TTC549 (cell line): ENCODE measurements around the gene DDX42.

Experiments
- FAIRE-seq: peaks from 2 replicates; lab custom pipeline; 2012; peaks lifted over from hg19 to GRCh38; lab: Jason Lieb, UNC

The DDX42 gene

GRCh38 chr17:63822537-63822936, 48.6 kb downstream of the DDX42 start:
- FAIRE-seq: no peak

GRCh38 chr17:63823659-63824331, 49.8 kb downstream of the DDX42 start:
- FAIRE-seq: no peak

DNA sequence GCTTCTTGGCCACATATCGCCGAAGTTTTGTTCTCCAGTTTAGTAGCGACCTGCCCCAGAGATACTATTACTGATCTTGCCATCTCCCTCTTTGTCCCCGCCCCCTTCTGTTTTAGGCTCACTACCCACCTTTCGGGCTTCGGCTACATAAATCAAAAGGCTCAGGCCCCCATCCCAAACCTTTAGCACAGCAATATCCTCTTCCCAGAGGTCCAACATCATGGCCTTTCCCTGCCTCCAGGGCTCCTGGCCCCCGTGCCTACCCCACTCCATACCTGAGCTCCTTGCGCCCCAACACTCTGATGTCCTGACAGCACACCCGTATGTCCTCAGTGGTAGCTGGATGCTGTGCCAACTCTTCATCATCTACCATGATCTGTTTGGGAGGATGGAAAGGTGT, 50.4 kb downstream of the DDX42 start:
- no peak for FAIRE-seq

- FAIRE-seq: no peak
Observed at GRCh38 chr17:63826468-63827001, 52.6 kb downstream of the DDX42 start.

DNA sequence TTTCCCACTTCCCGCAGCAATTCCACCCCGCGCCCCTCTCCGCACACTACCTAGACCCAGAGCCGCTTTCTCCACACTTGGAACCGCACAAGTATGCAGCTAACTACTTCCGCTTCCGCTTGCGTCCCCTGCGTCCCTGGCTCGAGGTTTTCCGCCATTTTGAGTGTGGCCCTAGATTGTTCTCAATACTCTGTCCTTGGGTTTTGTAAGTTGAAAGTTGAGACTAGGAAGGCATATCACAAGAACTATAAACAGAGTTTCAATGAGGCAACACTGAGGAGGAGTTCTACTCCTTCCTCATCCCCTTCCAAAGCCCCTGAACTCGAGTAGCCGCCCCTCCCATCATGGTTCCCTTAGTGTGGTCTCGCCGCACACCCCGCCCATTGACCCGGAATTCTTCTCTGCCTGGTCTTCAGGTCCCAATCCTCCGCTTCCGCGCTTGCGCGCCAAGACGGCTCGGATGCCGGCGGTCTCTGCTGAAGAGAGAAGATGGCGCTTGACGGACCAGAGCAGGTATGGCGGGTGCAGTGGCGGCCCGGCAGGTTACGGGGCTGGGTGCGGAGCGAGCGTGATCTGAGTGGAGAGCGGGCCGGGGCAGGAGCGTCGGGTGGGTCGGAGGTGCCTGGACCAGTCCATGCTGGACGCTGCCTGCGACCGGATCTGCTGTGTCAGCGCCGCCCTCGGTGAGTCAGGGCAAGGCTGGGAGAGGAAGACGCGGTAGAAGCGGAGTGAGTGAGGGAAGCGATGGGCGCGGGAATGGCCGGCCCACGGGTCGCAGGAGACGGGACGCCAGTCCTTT, 53.2 kb downstream of the DDX42 start, which contains the start of the genes FTSJ3 and PSMC5:
TSS of gene FTSJ3 (minus strand) at position 662 of the 799 bp plus-strand sequence. CDS start 761 bp downstream, outside the sequence.
TSS of gene PSMC5 (plus strand) at position 430 of the 799 bp plus-strand sequence. CDS start at position 490, 60 bp downstream.
- no peak for FAIRE-seq

- FAIRE-seq: no peak
Observed at GRCh38 chr17:63827801-63828221, 53.8 kb downstream of the DDX42 start.

GRCh38 chr17:63828936-63829335, 55.0 kb downstream of the DDX42 start:
- no peak for FAIRE-seq

DNA sequence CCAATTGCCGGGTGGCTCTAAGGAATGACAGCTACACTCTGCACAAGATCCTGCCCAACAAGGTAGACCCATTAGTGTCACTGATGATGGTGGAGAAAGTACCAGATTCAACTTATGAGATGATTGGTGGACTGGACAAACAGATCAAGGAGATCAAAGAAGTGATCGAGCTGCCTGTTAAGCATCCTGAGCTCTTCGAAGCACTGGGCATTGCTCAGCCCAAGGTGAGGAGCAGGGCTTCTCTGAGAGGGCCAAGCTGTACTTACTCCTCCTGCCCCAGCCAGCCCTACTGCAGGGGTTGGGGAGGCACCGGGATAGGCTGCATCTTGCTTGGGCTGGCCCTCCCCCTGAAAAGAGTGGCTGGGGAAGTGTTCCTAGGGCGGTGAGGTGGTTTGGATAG, 56.3 kb downstream of the DDX42 start:
- FAIRE-seq: no peak

DNA sequence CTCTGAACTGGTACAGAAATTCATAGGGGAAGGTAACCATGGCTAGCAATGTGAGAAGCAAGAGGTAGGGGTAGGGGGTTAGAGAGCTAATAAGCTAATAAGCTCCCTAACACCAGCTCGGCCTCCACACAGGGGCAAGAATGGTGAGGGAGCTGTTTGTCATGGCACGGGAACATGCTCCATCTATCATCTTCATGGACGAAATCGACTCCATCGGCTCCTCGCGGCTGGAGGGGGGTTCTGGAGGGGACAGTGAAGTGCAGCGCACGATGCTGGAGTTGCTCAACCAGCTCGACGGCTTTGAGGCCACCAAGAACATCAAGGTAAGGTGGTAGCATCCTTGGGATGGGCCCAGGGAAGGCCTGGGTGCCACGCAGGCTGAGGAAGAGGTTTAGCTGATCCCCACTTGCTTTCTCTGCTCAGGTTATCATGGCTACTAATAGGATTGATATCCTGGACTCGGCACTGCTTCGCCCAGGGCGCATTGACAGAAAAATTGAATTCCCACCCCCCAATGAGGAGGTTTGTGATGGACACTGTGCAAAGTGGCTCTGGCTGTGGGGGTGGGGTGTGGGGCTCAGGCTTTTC, 57.0 kb downstream of the DDX42 start:
- FAIRE-seq: no peak

DNA sequence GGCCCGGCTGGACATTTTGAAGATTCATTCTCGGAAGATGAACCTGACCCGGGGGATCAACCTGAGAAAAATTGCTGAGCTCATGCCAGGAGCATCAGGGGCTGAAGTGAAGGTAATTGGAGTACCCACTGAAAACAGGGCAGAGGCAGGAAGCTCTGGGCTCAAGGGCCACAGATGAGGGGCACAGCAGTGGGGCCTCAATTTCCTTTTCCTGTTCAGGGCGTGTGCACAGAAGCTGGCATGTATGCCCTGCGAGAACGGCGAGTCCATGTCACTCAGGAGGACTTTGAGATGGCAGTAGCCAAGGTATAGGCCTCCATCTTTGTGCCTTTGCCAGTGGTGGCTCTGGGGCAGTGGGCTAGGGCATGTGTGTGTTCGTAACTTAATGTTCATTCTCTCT, 57.5 kb downstream of the DDX42 start:
- FAIRE-seq: no peak

DNA sequence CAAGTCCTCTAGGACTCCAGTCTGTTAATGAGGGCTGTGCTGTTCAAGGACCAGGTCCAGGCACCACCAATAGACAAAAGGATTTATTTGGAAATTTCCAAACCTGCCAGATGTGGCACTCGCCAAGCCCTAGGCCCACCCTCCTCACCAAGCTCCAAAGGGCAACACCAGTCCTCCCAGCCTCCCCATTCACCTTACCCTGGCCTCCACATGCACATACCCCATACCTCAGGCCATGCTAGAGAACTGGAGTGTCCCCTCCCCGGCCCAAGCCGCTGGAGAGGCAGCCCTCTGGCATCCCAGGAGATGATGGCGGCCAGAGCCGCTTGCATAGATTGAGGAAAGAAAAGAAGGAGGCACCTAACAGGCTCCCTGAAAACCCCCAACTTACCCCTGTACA, 58.0 kb downstream of the DDX42 start:
- FAIRE-seq: no peak

DNA sequence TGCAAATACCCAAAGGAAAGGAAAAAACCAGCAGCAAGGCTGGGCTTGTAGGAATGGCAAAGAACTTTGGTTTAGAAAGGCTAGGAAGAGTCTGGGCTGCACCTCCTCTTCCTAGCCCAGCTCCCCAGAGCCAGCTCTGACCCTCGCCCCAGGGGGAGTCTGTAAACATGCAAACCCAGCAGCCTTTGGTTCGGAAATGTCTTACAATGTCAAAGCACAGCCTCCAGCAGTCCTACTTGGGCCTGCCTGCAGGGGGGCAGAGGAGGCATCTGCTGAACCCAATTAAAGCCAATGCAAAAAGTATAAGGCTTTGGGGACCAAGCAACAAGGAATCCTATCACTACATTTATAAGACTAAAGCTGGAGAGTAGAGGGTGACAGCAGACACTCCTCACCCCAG, 58.5 kb downstream of the DDX42 start:
- no peak for FAIRE-seq

DNA sequence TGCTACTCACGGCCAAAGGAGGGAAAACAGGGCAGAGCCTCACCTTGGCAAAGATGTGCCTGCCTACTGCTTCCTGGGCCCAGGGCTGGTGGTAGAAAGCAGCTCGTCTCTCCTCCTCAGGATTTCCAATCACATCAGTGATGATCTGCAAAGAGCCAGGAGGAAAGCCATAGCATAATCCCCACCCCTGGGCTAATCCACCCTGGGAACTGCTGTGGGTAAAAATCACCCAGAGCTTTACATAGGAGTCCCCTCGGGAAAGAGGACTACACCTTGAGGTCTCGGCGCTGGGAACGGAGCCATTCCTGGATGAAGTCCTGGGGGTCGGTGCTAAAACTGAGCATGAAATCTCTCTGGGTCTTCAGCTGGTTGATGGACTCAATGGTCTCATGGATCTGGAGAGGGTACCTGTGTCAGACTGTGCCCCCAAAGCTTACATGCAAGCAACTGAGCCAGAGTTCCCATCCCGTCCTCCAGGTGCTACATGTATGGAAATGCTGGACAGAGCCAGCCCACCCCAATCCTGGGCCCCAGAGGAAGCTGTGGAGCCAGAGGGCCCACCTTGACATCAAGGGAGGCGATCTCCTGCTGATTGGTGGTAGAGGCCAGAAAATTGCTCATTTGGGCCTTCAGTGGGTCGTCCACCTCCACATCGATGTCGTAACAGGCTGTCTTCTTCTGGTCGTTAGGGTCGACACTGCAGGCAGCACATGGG, 59.2 kb downstream of the DDX42 start:
- FAIRE-seq: no peak

DNA sequence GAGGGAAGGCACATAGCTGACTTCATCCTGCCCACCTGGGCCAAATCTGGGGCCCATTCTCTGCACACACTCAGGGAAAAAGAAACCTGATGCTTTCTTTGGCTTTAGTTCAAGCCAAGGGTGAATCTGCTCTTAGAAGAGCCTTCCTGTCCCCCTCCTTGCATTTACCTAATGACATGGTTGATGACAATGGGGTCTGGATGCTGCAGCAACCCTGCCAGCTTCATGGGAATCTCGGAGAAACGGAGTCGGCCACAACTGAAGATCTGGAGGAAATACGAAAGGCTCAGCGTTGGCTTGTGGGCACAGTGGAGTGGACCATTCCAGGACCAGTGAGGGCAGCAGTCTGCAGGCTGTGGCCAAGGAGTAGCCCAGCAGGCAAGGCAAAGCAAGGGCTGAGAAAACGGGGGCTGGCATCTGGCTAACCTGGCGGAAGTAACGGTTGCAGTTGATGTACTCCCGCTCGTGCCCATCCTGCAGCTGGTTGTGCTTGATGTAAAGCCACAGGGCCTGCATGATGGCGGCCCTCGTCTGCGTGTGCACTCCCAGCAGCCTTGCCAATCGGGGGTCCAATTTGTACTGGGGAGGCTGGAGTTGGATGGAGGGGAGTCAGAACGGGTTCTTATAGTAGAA, 59.9 kb downstream of the DDX42 start:
- FAIRE-seq: no peak

- peak; percentile 60 for FAIRE-seq
Observed at GRCh38 chr17:63834431-63835166, 60.6 kb downstream of the DDX42 start.

DNA sequence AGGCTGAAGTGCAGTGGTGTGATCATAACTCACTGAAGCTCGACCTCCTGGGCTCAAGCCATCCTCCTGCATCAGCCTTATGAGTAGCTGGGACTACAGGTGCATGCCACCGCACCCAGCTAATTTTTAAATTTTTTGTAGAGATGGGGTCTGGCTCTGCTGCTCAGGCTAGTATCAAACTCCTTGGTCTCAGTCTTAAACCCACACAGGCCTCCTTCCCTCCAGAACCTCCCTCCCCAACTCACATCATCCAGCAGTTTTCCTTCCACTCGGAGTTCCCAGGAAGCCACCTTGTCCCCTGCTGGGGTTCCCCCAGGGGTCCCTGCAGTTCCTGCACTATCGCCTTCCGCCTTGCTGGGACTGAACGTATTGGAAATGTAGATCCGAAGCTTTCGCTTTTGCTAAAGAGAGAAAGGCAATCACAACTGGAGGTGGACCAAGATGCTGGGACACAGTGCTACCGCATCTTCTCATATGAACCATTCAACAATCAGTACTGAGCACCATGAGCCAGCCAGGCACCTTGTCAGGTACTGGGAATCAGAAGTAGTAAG, 61.3 kb downstream of the DDX42 start:
- FAIRE-seq: no peak

GRCh38 chr17:63836811-63837210, 62.8 kb downstream of the DDX42 start:
- FAIRE-seq: no peak

DNA sequence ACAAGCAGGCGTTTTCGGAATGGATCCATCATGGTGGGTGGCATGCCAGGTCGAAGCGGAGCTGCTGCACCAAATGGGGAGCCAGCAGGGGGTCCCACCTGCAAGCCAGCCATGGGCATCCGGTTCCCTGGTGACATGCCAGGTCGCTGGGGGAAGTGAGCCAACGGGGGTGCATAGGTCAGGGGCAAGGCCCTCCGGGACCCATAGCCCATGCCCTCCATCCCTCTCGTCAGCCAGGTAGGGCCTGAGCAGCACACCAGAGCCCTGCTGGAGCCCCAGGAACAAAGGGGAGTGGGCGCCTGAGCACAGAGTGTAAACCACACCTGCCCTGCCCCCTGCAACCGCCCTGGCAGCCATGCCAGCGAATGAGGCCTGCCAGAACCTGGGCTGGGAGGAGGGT, 63.5 kb downstream of the DDX42 start:
- FAIRE-seq: no peak

GRCh38 chr17:63837962-63838600, 64.1 kb downstream of the DDX42 start:
- no peak for FAIRE-seq

DNA sequence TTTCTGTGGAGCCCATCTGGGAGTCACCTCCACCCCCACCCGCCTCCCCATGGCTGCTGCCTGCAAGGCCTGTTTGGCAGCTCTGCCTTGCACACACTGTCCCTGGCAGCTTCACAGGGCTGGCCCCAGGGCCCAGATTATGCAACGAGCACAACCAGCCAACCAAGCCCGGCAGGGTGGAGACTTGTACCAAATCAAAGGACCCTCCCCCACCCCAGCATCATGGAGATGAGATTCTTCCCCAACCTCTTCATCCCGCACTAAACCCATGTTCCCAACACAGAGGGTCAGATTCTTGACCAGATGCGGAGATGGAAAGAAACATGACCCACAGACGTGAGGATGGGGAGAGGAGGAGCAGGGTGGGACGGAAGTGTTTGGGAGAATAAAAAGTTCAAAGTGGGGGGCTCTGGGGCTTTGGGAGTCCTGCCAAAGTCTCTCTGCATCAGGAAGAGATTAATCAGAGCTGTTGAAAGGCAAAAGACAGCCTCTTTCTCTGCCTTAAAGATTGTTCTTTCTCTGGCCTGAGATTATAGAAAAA, 64.7 kb downstream of the DDX42 start:
- no peak for FAIRE-seq
